Prostate gland (tissue), 2 donors: ENCODE results near the gene E2F4. TPM values are rescaled to one million over a fixed set of nuclear protein-coding genes. Genes with fewer than 3 reads are reported as not detected.

ENCODE experiments used
- DNase-seq: peaks from one replicate; pipeline ENCODE4 v3.0.0-alpha.2; 2019; ENCODE audit warnings: low spot score
- H3K27ac ChIP-seq, 2 donors: fragments of 200-600 bp; sonication (generic); 2 replicates each; pipeline ENCODE4 v1.5.1; 2017 to 2019
- H3K27me3 ChIP-seq: fragments of 200-600 bp; sonication (generic); replicated peaks from 2 replicates; pipeline ENCODE4 v1.5.1; 2019; ENCODE audit not compliant: insufficient read depth
- H3K36me3 ChIP-seq, 2 donors: fragments of 200-600 bp; sonication (generic); 1 replicate in 1 of 2; 2 replicates in 1 of 2; pipeline versions ENCODE4 v1.5.1 to v1.8.1; 2017 to 2019
- H3K4me1 ChIP-seq: fragments of 200-600 bp; sonication (generic); replicated peaks from 2 replicates; pipeline ENCODE4 v1.5.1; 2019
- H3K4me3 ChIP-seq, 2 donors: fragments of 200-600 bp; sonication (generic); 2 replicates each; pipeline ENCODE4 v1.5.1; 2017 to 2019
- H3K9me3 ChIP-seq: fragments of 200-600 bp; sonication (generic); 2 replicates; pipeline ENCODE4 v1.5.1; 2017
- CTCF ChIP-seq, 4 experiments: fragments of 200-600 bp in 2 of 4; fragments of 450-650 bp in 2 of 4; sonication (generic) in 2 of 4; IDR thresholded peaks; 1 replicate in 3 of 4; 2 replicates in 1 of 4; pipeline ENCODE4 v1.5.1; 2016 to 2019; ENCODE audit warnings: antibody characterized with exemption in 4 of 4, mild to moderate bottlenecking in 2 of 4, moderate library complexity in 2 of 4
- POLR2A ChIP-seq: fragments of 450-650 bp; IDR thresholded peaks from one replicate; pipeline ENCODE4 v1.6.1; 2016; ENCODE audit warnings: antibody characterized with exemption, mild to moderate bottlenecking
- POLR2AphosphoS5 ChIP-seq: sonication (generic); formaldehyde crosslinking; IDR thresholded peaks from one replicate; pipeline ENCODE4 v1.6.1; 2017; ENCODE audit warnings: antibody characterized with exemption
- WGBS: methylation state at CpG from one replicate; pipeline ENCODE4 v1.1.5; 2018; 5-methylcytosine and 5-hydroxymethylcytosine counted together
- intact Hi-C: fragments of 100-400 bp; cut with DNase I; formaldehyde crosslinking; loops from one replicate; pipeline ENCODE4 v1.14.2; 2022
- total RNA-seq, 2 donors: library from RNA; depleted of rRNA; stranded (reverse); fragments of >200 nt; gene quantifications; one replicate each; pipeline ENCODE4 v1.1.0, GENCODE V29; 2016

The E2F4 gene
- total RNA-seq, 2 donors from 2014 or later = 91.6 to 105 TPM

DNA sequence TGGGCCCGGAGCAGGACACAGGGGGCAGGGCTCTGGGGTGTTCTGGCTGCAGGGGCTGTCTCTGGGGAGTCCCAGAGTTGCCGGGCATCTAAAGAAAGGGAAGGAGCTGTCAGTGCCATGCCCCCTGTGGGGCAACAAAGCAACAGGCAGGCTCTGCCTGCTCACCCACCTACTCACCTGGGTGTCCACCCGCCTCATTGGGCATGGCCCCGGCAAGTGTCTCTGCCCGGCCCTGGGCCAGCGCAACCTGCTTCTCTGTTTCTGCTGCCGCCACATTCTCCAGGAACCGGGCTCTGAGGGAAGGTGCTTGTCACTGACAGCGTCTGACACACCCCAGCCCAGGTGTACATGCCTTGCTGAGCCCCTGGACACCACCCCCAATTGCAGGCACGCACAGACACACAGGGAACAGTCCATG lies 42.2 kb downstream of the E2F4 start:
- DNase-seq = no peak
- no peak overlapping the region for H3K4me3 ChIP-seq

GRCh38 chr16:67235816-67236562 lies 44.0 kb downstream of the E2F4 start:
- peaks cover 0 to 3% of the 10 kb centered on the region in 2 donors for H3K36me3 ChIP-seq
- no peak for DNase-seq
- H3K27ac ChIP-seq = no peak overlapping the region
- no peak overlapping the region for H3K4me3 ChIP-seq
- intact Hi-C loops = no loop called here
- 80% methylated on average over 17 of the region's 17 CpGs for WGBS
- no peaks in the 10 kb centered on the region for H3K27me3 ChIP-seq
- H3K9me3 ChIP-seq = no peaks in the 10 kb centered on the region
- H3K4me1 ChIP-seq = peaks cover 7% of the 10 kb centered on the region
- TF ChIP-seq CTCF (IDR thresholded peaks at IDR 0.05) (no peak), POLR2AphosphoS5 (no peak), POLR2A (no peak)

More for the DNA sequence above, 42.2 kb downstream of the E2F4 start:
- Histone ChIP-seq H3K4me1 (no peaks in the 10 kb centered on the region), H3K27ac (no peak overlapping the region), H3K9me3 (no peaks in the 10 kb centered on the region), H3K27me3 (no peaks in the 10 kb centered on the region), H3K36me3 (peaks cover 3 to 17% of the 10 kb centered on the region in 2 donors)
- TF ChIP-seq POLR2AphosphoS5 (no peak), POLR2A (no peak), CTCF (IDR thresholded peaks at IDR 0.05) (no peak)
- 90% methylated on average over 10 of the region's 10 CpGs for WGBS
- intact Hi-C loops = no loop called here

GRCh38 chr16:67236563-67237395 lies 44.8 kb downstream of the E2F4 start:
- H3K36me3 ChIP-seq = no peaks in the 10 kb centered on the region
- intact Hi-C loops = no loop called here
- no peak for TF ChIP-seq POLR2A
- no peak for TF ChIP-seq CTCF (IDR thresholded peaks at IDR 0.05)
- TF ChIP-seq POLR2AphosphoS5 = no peak
- H3K27me3 ChIP-seq = no peaks in the 10 kb centered on the region
- WGBS = 71% methylated on average over 48 of the region's 50 CpGs
- no peak for DNase-seq
- H3K4me3 ChIP-seq = no peak overlapping the region
- H3K27ac ChIP-seq = no peak overlapping the region
- no peaks in the 10 kb centered on the region for H3K9me3 ChIP-seq
- H3K4me1 ChIP-seq = peaks cover 14% of the 10 kb centered on the region

DNA sequence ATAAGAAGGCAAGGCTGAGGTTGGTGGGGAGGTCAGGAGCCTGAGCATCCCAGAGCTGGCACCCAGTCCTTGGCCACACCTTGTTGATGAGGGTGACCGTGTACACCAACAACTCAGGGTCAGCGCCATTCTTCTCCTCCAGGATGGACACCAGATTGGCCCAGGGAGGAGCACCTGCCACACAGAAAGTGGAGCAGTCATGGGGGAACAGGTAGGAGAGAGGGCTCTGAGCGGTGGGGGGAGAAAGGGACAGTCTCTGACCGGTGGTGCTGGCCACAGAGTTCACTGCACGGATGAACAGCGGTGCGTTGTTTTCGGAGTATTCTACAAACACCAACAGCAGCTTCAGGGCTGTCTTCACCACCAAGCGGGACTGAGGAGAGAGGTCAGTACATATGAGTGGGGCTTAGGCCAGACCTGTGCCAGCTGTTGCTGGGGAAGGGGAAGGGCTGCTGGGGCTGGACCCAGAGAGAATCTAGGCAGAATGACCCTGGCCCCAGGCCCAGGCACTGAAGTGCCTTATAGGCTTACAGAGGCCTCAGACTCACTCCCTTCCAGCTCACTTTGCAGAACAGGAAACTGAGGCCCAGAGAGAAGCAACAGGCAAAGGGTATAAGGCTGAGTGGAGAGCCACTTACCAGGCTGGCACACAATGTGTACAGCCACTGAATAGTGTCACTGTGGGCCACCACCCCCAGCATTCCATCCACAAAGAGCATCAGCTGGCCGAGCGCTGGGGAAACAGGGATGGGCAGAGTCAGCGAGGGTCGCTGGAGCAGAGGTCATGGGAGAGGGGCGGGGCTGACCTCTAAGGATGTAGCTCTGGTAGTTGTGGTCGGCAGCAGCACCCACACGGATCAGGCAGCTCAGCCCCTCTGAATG lies 45.7 kb downstream of the E2F4 start:
- H3K9me3 ChIP-seq = no peaks in the 10 kb centered on the region
- no peak for DNase-seq
- no peak overlapping the region for H3K4me3 ChIP-seq
- no peaks in the 10 kb centered on the region for H3K36me3 ChIP-seq
- H3K4me1 ChIP-seq = peaks cover 17% of the 10 kb centered on the region
- TF ChIP-seq POLR2AphosphoS5 (no peak), POLR2A (no peak), CTCF (IDR thresholded peaks at IDR 0.05) (no peak)
- H3K27me3 ChIP-seq = no peaks in the 10 kb centered on the region
- 79% methylated on average over 16 of the region's 16 CpGs for WGBS
- H3K27ac ChIP-seq = no peak overlapping the region
- intact Hi-C loops = no loop called here
